ENCODE results near the gene RAB3C. TPM values are rescaled to one million over a fixed set of nuclear protein-coding genes. Genes with fewer than 3 reads are reported as not detected.

RAB3C gene
- not detected in 2 replicates for total RNA-seq

GRCh38 chr5:58582803-58583491 is at the start of gene RAB3C:
TSS of gene RAB3C (plus strand) at chr5:58583075. CDS start at chr5:58583209, 134 bp downstream.

Other genes with a start within 250 kb of the RAB3C start
- 401 and 653 TPM in 2 replicates for gene PLK2, start 123.0 kb upstream of the RAB3C start, total RNA-seq
- gene GAPT, start 91.6 kb upstream of the RAB3C start, total RNA-seq, result not detected in 2 replicates

All from regular cardiac myocyte (primary cell).